H1 (cell line): ENCODE measurements around the gene SUOX. TPM values are rescaled to one million over a fixed set of nuclear protein-coding genes. Genes with fewer than 3 reads are reported as not detected.
"Not testable (repeated sequence)": the region's sequence is repeated elsewhere in the genome, so short reads cannot be mapped to it uniquely, and the experiment has no call there.

ENCODE experiments used
- CTCF ChIA-PET: fragments of 300-600 bp; sonication (Branson Sonifier 250); formaldehyde crosslinking; loops from one replicate; lab custom pipeline; 2021; ENCODE audit not compliant: partially characterized antibody; lab: Charles Lee
- POLR2A ChIA-PET: fragments of 300-600 bp; sonication (Branson Sonifier 250); formaldehyde crosslinking; loops from one replicate; lab custom pipeline; 2021; ENCODE audit warnings: inconsistent platforms; ENCODE audit not compliant: partially characterized antibody; lab: Charles Lee
- DNase-seq, 2 experiments: peaks; one replicate each; pipeline versions ENCODE4 v3.0.0 to v3.0.0-alpha.2; 2010 to 2022; ENCODE audit warnings: low spot score in 2 of 2, low read depth in 1 of 2, mixed read lengths in 1 of 2
- FAIRE-seq: peaks from 2 replicates; lab custom pipeline; 2011; peaks lifted over from hg19 to GRCh38; lab: Jason Lieb, UNC
- H2AFZ ChIP-seq: 2 replicates; pipeline ENCODE4 v1.8.1; 2012; ENCODE audit warnings: low read length, inconsistent platforms
- H2AK5ac ChIP-seq: 2 replicates; pipeline ENCODE4 v1.6.1; 2013; ENCODE audit warnings: low read depth, low read length
- H2BK120ac ChIP-seq: replicated peaks from 2 replicates; pipeline ENCODE3; 2013; ENCODE audit warnings: low read depth, low read length, inconsistent platforms
- H2BK12ac ChIP-seq: 2 replicates; pipeline ENCODE4 v1.6.1; 2013; ENCODE audit warnings: low read depth, low read length
- H2BK15ac ChIP-seq: 2 replicates; pipeline ENCODE4 v1.6.1; 2013; ENCODE audit warnings: low read length
- H2BK20ac ChIP-seq: 2 replicates; pipeline ENCODE4 v1.6.1; 2013; ENCODE audit warnings: low read length
- H2BK5ac ChIP-seq: 2 replicates; pipeline ENCODE4 v1.6.1; 2013; ENCODE audit warnings: low read depth, low read length
- H3K14ac ChIP-seq: 2 replicates; pipeline ENCODE4 v1.6.1; 2013; ENCODE audit warnings: inconsistent platforms; ENCODE audit not compliant: insufficient read length
- H3K18ac ChIP-seq: 2 replicates; pipeline ENCODE4 v1.6.1; 2013; ENCODE audit warnings: low read length; ENCODE audit errors: extremely low read depth
- H3K23ac ChIP-seq: 2 replicates; pipeline ENCODE4 v1.6.1; 2013; ENCODE audit warnings: inconsistent platforms; ENCODE audit not compliant: insufficient read length
- H3K23me2 ChIP-seq: 2 replicates; pipeline ENCODE4 v1.6.1; 2013; ENCODE audit warnings: low read depth, low read length
- H3K27ac ChIP-seq: 2 replicates; pipeline ENCODE4 v1.6.1; 2011; ENCODE audit warnings: low read depth, low read length, inconsistent platforms
- H3K27me3 ChIP-seq, 4 experiments: replicated peaks in 1 of 4; 1 replicate in 1 of 4; 2 replicates in 3 of 4; pipeline versions ENCODE4 v1.6.1 to v1.8.1; 2011 to 2013; ENCODE audit warnings: low read length in 3 of 4, mild to moderate bottlenecking in 3 of 4, inconsistent platforms in 2 of 4, mixed read lengths in 2 of 4, moderate library complexity in 1 of 4; ENCODE audit not compliant: control insufficient read depth in 3 of 4, insufficient read depth in 3 of 4; ENCODE audit errors: extremely low read depth in 1 of 4
- H3K36me3 ChIP-seq, 4 experiments: 2 replicates each; pipeline versions ENCODE4 v1.6.1 to v1.8.1; 2011 to 2013; ENCODE audit warnings: mild to moderate bottlenecking in 4 of 4, low read length in 3 of 4, moderate library complexity in 2 of 4, control low read depth in 1 of 4, inconsistent platforms in 1 of 4; ENCODE audit not compliant: insufficient read depth in 4 of 4, control insufficient read depth in 2 of 4
- H3K4ac ChIP-seq: replicated peaks from 2 replicates; pipeline ENCODE3; 2013; ENCODE audit warnings: low read length, low read depth, mixed read lengths, inconsistent platforms; ENCODE audit not compliant: insufficient read length
- H3K4me1 ChIP-seq, 4 experiments: replicated peaks in 1 of 4; 1 replicate in 1 of 4; 2 replicates in 3 of 4; pipeline versions ENCODE4 v1.6.1 to v1.8.1; 2011 to 2013; ENCODE audit warnings: low read length in 3 of 4, inconsistent platforms in 2 of 4, mixed read lengths in 1 of 4; ENCODE audit not compliant: insufficient read depth in 4 of 4, control insufficient read depth in 3 of 4
- H3K4me2 ChIP-seq, 2 experiments: 2 replicates each; pipeline versions ENCODE4 v1.6.1 to v1.8.1; 2011 to 2013; ENCODE audit warnings: low read depth in 2 of 2, low read length in 2 of 2, control low read depth in 1 of 2, inconsistent platforms in 1 of 2, mild to moderate bottlenecking in 1 of 2; ENCODE audit not compliant: insufficient read depth in 1 of 2
- H3K4me3 ChIP-seq, 4 experiments: fragments of 200-600, 300-600 bp in 1 of 4; sonication (generic), shearing (Covaris generic), sonication (Bioruptor Twin) in 1 of 4; 2 replicates each; pipeline versions ENCODE4 v1.5.1 to v1.8.1; 2011 to 2016; ENCODE audit warnings: low read length in 4 of 4, low read depth in 3 of 4, control low read depth in 2 of 4, inconsistent platforms in 2 of 4, mild to moderate bottlenecking in 2 of 4, mixed read lengths in 1 of 4, moderate library complexity in 1 of 4; ENCODE audit not compliant: insufficient read depth in 2 of 4; ENCODE audit errors: extremely low read depth in 1 of 4
- H3K56ac ChIP-seq: replicated peaks from 2 replicates; pipeline ENCODE3; 2013; ENCODE audit warnings: low read depth, mild to moderate bottlenecking, mixed read lengths, low read length, inconsistent platforms; ENCODE audit not compliant: insufficient read length
- H3K79me1 ChIP-seq: 2 replicates; pipeline ENCODE4 v1.6.1; 2013; ENCODE audit warnings: low read depth, low read length, control low read depth
- H3K79me2 ChIP-seq, 2 experiments: 2 replicates each; pipeline versions ENCODE4 v1.6.1 to v1.8.1; 2012 to 2013; ENCODE audit warnings: low read length in 2 of 2, mild to moderate bottlenecking in 2 of 2, inconsistent platforms in 1 of 2; ENCODE audit not compliant: insufficient read depth in 2 of 2, control insufficient read depth in 1 of 2
- H3K9ac ChIP-seq, 4 experiments: replicated peaks in 1 of 4; 1 replicate in 1 of 4; 2 replicates in 3 of 4; pipeline versions ENCODE4 v1.6.1 to v1.8.1; 2011 to 2013; ENCODE audit warnings: low read depth in 3 of 4, low read length in 3 of 4, control low read depth in 2 of 4, mild to moderate bottlenecking in 2 of 4, moderate library complexity in 2 of 4, inconsistent platforms in 1 of 4; ENCODE audit errors: extremely low read depth in 1 of 4
- H3K9me3 ChIP-seq, 2 experiments: 2 replicates each; pipeline versions ENCODE4 v1.6.1 to v1.8.1; 2012 to 2013; ENCODE audit warnings: mild to moderate bottlenecking in 2 of 2, moderate library complexity in 2 of 2, control low read depth in 1 of 2, inconsistent platforms in 1 of 2, low read depth in 1 of 2, low read length in 1 of 2, mixed read lengths in 1 of 2; ENCODE audit not compliant: insufficient read depth in 2 of 2
- H4K20me1 ChIP-seq, 2 experiments: replicated peaks in 1 of 2; 2 replicates each; pipeline versions ENCODE3 to v1.8.1; 2011 to 2013; ENCODE audit warnings: inconsistent platforms in 2 of 2, low read length in 2 of 2, mild to moderate bottlenecking in 1 of 2; ENCODE audit not compliant: insufficient read depth in 2 of 2, control insufficient read depth in 1 of 2
- H4K5ac ChIP-seq: 2 replicates; pipeline ENCODE4 v1.6.1; 2013; ENCODE audit warnings: low read length, low read depth, mixed read lengths, inconsistent platforms; ENCODE audit not compliant: insufficient read length
- H4K8ac ChIP-seq: 2 replicates; pipeline ENCODE4 v1.8.0; 2013; ENCODE audit warnings: mild to moderate bottlenecking, moderate library complexity, low read length, inconsistent platforms; ENCODE audit not compliant: insufficient read depth; ENCODE audit errors: extremely low read depth
- H4K91ac ChIP-seq: replicated peaks from 2 replicates; pipeline ENCODE3; 2013; ENCODE audit warnings: low read length, mixed read lengths, inconsistent platforms; ENCODE audit not compliant: insufficient read length
- WGBS, 2 experiments: shearing (Covaris generic) in 1 of 2; methylation state at CpG; one replicate each; pipeline versions ENCODE4 v1.1.6 to v1.1.7; 2013 to 2015; ENCODE audit warnings: low lambda C conversion rate in 2 of 2, mixed read lengths in 2 of 2, inconsistent platforms in 1 of 2, low coverage in 1 of 2, missing lambda C conversion rate in 1 of 2; ENCODE audit not compliant: insufficient replicate concordance in 2 of 2, insufficient coverage in 1 of 2, insufficient read length in 1 of 2; ENCODE audit errors: extremely low coverage in 1 of 2, missing lambda C conversion rate in 1 of 2; 5-methylcytosine and 5-hydroxymethylcytosine counted together
- polyA plus RNA-seq, 7 experiments: library from polyadenylated mRNA; depleted of rRNA in 3 of 7; stranded (reverse) in 5 of 7; unstranded in 2 of 7; fragments of >200 nt in 5 of 7; fragments of 200-250 nt in 2 of 7; gene quantifications; 1 replicate in 5 of 7; 2 replicates in 1 of 7; 4 replicates in 1 of 7; pipeline versions ENCODE4 v1.2.1 to v1.2.3, GENCODE V29; 2011 to 2013; ENCODE audit warnings: missing spikeins in 2 of 7, mixed read lengths in 2 of 7
- total RNA-seq: library from RNA; stranded (reverse); fragmentation: NEBNext Ultra II Directional; extraction: Animal tissue kit (Norgen Biotek cat#: 25700); gene quantifications from 2 replicates; pipeline ENCODE4 v1.2.1, GENCODE V29; 2021

SUOX gene
- total and polyA plus RNA-seq, 2 of the 8 experiments (the other 6 are each of a cell fraction or from before 2014, with no cell fraction given) = 22.5 to 31.3 TPM

DNA sequence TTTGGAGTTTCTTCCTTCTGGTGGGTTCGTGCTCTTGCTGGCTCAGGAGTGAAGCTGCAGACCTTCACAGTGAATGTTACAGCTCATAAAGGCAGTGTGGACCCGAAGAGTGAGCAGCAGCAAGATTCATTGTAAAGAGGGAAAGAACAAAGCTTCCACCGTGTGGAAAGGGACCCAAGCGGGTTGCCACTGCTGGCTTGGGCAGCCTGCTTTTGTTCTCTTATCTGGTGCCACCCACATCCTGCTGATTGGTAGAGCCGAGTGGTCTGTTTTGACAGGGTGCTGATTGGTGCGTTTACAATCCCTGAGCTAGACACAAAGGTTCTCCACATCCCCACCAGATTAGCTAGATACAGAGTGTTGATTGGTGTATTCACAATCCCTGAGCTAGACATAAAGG lies 2.4 kb downstream of the SUOX start:
- H3K4me3 ChIP-seq, H2BK15ac ChIP-seq, H4K8ac ChIP-seq, H2AK5ac ChIP-seq, H2BK120ac ChIP-seq, H3K14ac ChIP-seq, H3K27ac ChIP-seq, H3K23me2 ChIP-seq, H2AFZ ChIP-seq, H4K20me1 ChIP-seq, H3K9me3 ChIP-seq, H3K18ac ChIP-seq, H3K4me2 ChIP-seq, H3K23ac ChIP-seq, H3K4me1 ChIP-seq, H2BK5ac ChIP-seq, FAIRE-seq, H4K91ac ChIP-seq, DNase-seq, H2BK20ac ChIP-seq, H4K5ac ChIP-seq, H3K56ac ChIP-seq, H3K79me1 ChIP-seq, H3K79me2 ChIP-seq, H3K4ac ChIP-seq, H3K9ac ChIP-seq, H3K27me3 ChIP-seq, H2BK12ac ChIP-seq: not testable (repeated sequence)
- H3K36me3 ChIP-seq = peaks cover 0 to 29% (median 5%) of the 10 kb centered on the region in 4 experiments; a peak in 5 of 8 replicates
- WGBS, 2 experiments = 91% methylated on average over 6 of the region's 6 CpGs; no CpG with 5 or more reads in 1 of the 2 experiments
- CTCF ChIA-PET = interaction anchor here (1.1 to 13.5 kb wide), 4 partner anchors 22 to 80 kb away, joined by 3 to 256 read pairs (median 4); partner anchors contain the start of genes ERBB3 and IKZF4
- POLR2A ChIA-PET = interaction anchor here (1.1 to 5.4 kb wide), 5 partner anchors 7 to 59 kb away, joined by 3 to 55 read pairs (median 13); no protein-coding TSS in a partner anchor
